Stimulated activated naive CD8-positive, alpha-beta T cell treated with anti-CD3 and anti-CD28 coated beads, Interleukin-15, Interleukin-2, amounts not matched to agents 100 U/mL and 50 U/mL, for 24 hours (primary cell): Measurements from ENCODE around the gene UPP1.
"Not testable (repeated sequence)": the region's sequence is repeated elsewhere in the genome, so short reads cannot be mapped to it uniquely, and the experiment has no call there.

Experiments used
- ATAC-seq: fragments of 150-1000 bp; cut with Tn5 transposase; one replicate; pipeline ENCODE4 v1.10.0; 2021
- DNase-seq: peaks from one replicate; pipeline ENCODE4 v3.0.0; 2021

UPP1 gene

GRCh38 chr7:48089046-48090003, at the start of gene UPP1:
TSS of gene UPP1 (plus strand) at chr7:48089265. CDS start at chr7:48094784, 5,519 bp downstream.
- DNase-seq (peak; percentile 92), ATAC-seq (peak; percentile 73)

GRCh38 chr7:48040944-48041652, 48.0 kb upstream of the UPP1 start:
- peak; percentile 28 for ATAC-seq
- no peak for DNase-seq

- ATAC-seq (peak; percentile 58), DNase-seq (no peak)
These were observed 47.5 kb upstream of the UPP1 start for GRCh38 chr7:48041653-48041970.

- ATAC-seq (no peak), DNase-seq (no peak)
These were observed 46.8 kb upstream of the UPP1 start for GRCh38 chr7:48042216-48042615.

- ATAC-seq (no peak), DNase-seq (no peak)
These were observed 46.4 kb upstream of the UPP1 start for GRCh38 chr7:48042636-48043035.

GRCh38 chr7:48045195-48045765, 43.8 kb upstream of the UPP1 start:
- ATAC-seq (no peak), DNase-seq (no peak)

- no peak for ATAC-seq
- no peak for DNase-seq
These were observed 42.6 kb upstream of the UPP1 start for GRCh38 chr7:48046458-48046857.

- ATAC-seq, result no peak
- no peak for DNase-seq
These were observed 41.0 kb upstream of the UPP1 start for GRCh38 chr7:48048113-48048512.

GRCh38 chr7:48049850-48050249, 39.2 kb upstream of the UPP1 start:
- ATAC-seq (peak; percentile 7), DNase-seq (no peak)

- DNase-seq (no peak), ATAC-seq (peak; percentile 59)
These were observed 36.3 kb upstream of the UPP1 start for GRCh38 chr7:48052748-48053147.

- no peak for DNase-seq
- no peak for ATAC-seq
These were observed 35.3 kb upstream of the UPP1 start for GRCh38 chr7:48053736-48054135.

- ATAC-seq (no peak), DNase-seq (no peak)
These were observed 30.1 kb upstream of the UPP1 start for GRCh38 chr7:48058990-48059389.

GRCh38 chr7:48059706-48060105, 29.4 kb upstream of the UPP1 start:
- ATAC-seq (no peak), DNase-seq (no peak)

- no peak for ATAC-seq
- no peak for DNase-seq
These were observed 25.1 kb upstream of the UPP1 start for GRCh38 chr7:48063985-48064384.

- ATAC-seq, result no peak
These were observed 21.6 kb upstream of the UPP1 start for GRCh38 chr7:48067475-48067874.

GRCh38 chr7:48074204-48074654, 14.8 kb upstream of the UPP1 start:
- ATAC-seq (no peak), DNase-seq (no peak)

More at GRCh38 chr7:48067475-48067874, 21.6 kb upstream of the UPP1 start:
- no peak for DNase-seq

GRCh38 chr7:48077423-48077822, 11.6 kb upstream of the UPP1 start:
- DNase-seq, result no peak
- ATAC-seq, result no peak

- DNase-seq (no peak), ATAC-seq (no peak)
These were observed 10.6 kb upstream of the UPP1 start for GRCh38 chr7:48078470-48078869.

- DNase-seq, ATAC-seq: not testable (repeated sequence)
These were observed 6.7 kb upstream of the UPP1 start for GRCh38 chr7:48082378-48082777.

- ATAC-seq, result peak; percentile 34
- DNase-seq, result peak; percentile 33
These were observed 5.8 kb upstream of the UPP1 start for GRCh38 chr7:48083114-48083830.

- peak; percentile 76 for DNase-seq
- peak; percentile 65 for ATAC-seq
These were observed 4.2 kb upstream of the UPP1 start for GRCh38 chr7:48084727-48085432.

- ATAC-seq, result no peak
- DNase-seq, result no peak
These were observed 3.7 kb upstream of the UPP1 start for GRCh38 chr7:48085433-48085791.
